HCEC 1CT (cell line): ENCODE measurements around the gene SWT1.
"Not testable (repeated sequence)": the region's sequence is repeated elsewhere in the genome, so short reads cannot be mapped to it uniquely, and the experiment has no call there.

Source experiments
- DNase-seq: peaks from one replicate; pipeline ENCODE4 v3.0.0-alpha.2; 2017

SWT1 gene

DNA sequence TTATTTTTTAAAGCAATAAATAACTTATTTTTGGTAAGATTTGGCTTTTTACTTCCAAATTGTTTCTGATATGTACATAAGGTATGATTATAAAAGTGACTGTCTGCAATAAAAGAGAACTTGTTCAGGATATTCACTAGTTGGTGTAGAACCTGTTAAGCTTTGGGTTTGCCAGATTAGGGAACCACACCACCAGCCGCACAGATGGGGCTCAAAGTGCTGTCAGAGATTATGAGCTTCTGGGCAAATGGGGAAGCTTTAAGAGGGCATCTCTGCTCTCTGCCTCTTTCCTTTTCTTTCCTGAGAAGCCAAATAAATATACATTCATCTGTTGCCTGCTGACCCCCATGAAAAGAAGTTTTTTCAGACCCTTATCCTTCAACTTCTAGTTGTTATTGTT is 134.7 kb downstream of the SWT1 start:
- DNase-seq = no peak

DNA sequence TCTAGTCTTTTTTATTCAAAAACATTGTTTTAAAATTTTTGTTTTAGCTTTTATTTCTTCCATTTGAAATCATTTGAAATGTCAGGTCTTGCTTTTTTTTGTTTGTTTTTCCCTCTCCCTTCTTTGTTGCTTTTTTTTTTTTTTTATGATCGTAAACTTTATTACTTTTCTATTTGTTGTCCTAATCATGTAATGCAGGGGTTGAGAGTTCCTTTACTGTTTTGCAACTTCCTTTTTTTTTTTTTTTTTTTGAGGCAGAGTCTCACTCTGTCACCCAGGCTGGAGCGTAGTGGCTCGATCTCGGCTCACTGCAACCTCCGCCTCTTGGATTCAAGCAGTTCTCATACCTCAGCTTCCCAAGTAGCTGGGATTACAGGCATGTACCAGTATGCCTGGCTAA is 135.3 kb downstream of the SWT1 start:
- DNase-seq = no peak

DNA sequence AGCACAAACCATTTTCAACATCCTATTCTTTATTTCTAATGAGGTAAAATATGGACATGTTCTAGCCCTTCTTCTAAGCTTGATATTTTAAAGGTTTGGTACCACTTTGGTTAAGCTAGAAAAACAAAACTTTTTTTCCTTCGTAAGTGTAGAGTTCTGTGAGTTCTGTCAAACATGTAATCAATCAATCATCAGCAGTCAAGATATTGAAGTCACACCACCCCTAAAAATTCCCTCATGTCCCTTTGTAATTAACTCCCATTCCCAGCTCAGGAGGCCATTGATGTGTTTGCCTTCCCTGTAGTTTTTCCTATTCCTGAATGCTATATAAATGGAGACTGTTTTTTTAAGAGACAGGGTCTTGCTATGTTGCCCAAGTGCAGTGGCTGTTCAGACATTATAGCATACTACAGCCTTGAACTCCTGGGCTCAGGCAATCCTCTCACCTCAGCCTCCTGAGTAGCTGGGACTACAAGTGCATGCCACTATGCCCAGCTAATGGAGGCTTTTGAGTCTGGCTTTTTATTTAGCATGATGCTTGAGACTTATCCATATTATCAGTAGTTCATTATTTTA is 137.1 kb downstream of the SWT1 start:
- DNase-seq = no peak

DNA sequence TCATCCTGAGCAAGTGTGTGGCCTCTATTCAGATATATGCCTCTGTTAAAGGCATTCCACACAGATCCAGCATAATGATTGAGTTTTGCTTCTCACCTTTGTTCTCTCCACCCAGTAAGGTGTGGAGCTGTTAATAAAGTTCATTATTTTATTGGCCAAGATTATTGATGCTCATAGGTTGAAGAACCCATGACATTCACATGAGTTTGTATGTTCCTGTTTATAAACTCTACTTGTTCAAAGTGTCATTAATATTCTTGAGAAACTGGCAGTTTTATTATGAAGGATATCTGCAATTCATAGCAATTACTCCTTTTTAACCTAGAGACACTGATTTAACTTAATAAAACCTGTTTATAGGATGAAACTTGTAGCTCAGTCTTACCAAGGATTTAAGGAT is 138.1 kb downstream of the SWT1 start:
- DNase-seq = no peak

DNA sequence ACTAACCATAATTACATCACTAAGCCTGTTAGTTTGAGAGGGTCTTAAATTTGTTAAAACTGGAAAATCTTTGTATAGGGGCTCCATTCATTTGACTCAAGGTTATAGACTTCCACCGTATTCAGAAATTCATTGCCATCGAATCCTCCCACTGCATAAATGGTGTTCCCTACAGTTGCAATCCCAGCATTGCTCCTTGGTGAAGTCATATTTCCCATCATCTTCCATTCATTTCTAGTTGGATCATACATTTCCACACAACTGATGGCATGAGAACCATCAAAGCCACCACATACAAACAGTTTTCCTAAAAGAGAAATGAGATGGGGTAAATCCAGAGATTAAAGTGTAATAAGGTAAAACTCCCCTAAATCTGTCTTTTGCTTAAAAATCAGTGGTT is 141.0 kb downstream of the SWT1 start:
- no peak for DNase-seq

DNA sequence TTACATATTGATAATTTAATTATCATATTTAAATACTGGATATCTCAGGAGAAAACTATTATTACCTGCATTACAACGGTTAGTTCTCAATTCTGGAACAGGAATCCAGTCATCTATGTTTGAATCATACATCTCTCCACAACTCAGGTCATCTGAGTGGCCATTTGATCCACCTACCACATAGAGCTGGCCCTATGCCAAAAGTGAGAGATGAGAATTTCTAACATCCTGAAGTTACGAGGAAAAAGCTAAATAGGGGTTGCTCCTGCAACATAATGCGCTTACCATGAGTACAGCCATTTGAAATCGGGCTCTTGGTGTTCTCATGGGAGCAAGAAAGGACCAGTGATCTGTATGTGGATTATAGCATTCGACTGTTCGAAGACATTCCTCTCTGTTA is 143.2 kb downstream of the SWT1 start:
- DNase-seq = no peak

DNA sequence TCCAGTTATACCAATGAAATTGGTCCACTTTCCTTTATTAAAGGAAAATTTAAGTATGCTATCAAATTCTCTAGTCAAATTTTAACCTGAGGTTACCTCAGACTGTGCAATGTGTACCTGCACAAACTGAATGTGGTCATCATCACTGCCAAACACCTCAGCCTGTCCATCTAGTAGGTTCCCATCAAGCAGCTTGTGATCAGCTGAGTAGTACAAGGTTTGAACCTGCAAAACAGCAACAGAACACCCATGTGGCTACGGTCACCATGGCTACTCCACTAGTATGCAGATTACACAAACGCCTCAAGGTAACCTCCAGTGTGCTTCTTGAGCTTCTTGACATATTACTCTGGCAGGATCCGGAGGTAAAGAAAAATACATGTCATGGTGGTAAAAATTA is 148.5 kb downstream of the SWT1 start:
- DNase-seq = no peak

DNA sequence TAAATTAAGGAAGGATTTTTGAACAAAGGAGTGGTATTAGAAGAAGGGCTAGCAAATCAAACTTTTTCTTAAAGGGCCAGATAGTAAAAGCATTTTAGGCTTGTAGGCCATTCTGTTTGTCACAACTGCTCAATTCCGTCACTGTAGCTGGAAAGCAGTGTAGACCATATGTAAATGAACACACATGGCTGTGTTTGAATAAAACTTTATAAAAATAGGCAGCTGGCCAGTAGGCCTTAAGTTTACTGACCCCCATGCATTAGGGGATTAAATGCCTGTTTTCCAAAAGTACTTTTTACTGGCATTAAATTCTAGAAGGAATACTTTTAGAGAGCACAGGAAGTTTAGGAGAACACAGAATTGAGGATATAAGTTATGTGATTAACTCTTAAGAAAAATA is 151.2 kb downstream of the SWT1 start:
- DNase-seq = no peak

DNA sequence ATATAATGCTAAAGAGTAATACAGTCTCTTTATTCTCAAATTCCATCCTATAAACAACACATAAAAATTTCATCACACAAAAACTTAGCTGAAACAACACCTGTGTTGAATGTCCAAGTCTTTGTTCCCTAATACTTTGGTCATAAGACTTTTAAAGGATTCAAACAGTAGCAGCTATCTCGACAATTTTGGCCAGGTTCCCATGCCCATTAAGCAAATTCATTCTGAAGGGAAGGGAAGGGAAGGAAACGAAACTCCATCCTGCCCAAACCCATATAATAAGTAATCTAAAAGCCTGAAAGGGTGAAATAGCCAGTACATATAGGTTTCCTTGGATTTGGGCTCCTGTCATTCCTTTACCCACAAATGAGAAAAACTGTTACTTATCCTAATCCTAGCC is 152.6 kb downstream of the SWT1 start:
- DNase-seq = no peak

DNA sequence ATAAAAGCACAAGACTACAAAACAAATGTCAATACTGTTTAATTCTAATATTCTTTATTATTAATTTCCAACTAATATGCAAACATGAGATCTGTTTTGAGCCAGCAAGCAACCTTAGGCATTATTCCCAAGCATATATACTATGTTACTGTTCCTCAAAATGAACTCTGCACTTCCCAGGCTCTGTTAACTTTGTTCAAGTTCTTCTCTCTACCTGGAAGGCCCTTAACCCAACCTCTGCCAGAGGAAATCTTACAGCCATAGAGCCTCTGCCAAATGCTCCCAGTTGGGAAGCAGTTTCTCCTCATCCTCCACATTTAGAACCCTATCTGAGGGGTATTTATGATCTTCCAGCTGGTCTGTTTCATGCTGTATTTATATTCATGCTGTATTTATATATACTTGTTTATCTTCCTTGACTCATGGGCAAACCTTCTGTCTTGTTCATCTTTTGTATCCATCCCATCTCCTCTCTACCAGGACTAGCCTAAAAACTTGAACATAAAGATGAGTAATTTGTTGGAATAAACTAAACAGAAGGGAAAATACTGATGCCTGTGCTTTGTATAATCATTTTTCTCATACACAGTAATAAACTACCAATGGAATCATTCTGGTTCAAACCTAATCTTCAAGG is 154.7 kb downstream of the SWT1 start:
- DNase-seq = peak; percentile 59

DNA sequence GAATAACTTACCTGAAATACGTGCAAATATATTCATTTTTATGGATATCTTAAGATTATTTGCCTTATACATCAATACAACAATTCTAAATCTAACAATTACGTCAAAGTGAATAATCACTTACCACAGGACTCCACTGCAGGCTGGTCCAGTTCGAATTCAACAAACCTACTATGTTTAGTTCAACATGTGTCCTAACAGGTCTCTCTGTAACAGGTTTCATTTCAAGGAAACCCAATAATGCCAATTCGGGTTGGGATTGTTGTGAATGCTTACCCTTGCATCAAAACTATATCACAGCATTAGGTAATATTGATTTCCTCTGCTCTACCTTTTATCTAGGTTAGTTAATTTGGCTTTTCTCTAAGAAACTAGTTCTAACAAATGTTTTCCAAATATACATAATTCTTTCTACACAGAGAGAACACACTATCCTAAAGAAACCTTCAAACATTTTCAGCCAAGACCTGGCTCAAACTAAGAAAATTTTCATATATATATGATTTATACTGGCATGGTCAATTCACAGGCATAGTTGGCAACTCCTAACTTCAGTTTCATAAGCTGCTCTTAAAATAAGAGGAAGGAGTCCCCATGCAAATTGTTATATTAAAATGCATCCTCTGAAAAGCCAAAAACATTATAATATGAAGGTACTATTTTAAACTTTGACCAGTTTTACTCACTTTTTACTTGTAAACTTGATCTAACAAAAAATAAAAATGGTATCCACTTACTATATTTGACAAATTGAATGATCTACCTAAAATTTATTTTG is 155.6 kb downstream of the SWT1 start:
- DNase-seq = no peak

DNA sequence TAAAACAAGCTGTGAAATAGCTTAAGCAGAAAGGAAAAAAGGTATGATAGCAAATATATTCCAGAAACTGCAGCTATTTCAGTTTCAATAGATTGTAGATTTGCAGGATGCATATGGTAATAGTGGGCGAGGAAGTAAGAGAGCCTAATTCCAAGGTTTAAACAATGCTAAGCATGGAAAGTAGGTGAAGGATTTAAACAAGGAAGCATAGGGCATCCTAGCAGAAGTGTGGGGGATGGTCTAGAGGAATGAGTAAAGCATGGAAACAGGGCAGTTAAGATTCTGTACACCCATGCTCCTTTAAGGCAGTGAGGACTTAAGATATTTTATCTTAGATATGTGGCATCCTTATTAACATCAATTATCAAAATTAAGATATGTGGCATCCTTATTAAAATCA is 157.4 kb downstream of the SWT1 start:
- DNase-seq = no peak

DNA sequence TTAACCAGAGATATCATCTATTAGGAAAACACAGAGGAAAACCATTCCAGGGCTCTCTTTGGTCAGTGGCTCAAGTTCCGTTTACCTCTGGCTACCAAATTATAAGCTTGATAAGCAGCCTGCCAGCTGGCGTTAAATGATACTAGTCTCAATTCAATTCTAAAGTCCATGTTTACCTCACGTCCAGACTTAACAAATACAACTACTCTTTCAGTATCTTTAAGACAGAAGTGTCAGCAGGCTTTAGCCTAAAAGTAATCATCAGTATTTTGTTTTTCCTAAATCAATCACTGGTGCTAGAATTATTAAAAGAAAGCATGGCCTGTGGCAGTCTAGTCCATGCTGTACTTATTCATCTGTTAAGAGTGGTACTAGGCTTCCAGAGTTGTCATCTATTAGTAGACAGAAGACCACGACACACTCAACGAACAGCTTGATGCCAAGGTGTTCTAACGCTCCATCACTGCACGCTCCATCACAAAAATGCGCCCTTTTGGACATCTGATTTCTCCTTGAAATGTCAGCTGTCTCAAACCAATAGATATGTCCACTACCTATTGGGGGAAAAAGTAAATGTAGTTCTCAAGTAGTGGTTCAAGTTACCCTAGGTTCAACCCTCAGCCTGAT is 158.6 kb downstream of the SWT1 start:
- peak; percentile 15 for DNase-seq

DNA sequence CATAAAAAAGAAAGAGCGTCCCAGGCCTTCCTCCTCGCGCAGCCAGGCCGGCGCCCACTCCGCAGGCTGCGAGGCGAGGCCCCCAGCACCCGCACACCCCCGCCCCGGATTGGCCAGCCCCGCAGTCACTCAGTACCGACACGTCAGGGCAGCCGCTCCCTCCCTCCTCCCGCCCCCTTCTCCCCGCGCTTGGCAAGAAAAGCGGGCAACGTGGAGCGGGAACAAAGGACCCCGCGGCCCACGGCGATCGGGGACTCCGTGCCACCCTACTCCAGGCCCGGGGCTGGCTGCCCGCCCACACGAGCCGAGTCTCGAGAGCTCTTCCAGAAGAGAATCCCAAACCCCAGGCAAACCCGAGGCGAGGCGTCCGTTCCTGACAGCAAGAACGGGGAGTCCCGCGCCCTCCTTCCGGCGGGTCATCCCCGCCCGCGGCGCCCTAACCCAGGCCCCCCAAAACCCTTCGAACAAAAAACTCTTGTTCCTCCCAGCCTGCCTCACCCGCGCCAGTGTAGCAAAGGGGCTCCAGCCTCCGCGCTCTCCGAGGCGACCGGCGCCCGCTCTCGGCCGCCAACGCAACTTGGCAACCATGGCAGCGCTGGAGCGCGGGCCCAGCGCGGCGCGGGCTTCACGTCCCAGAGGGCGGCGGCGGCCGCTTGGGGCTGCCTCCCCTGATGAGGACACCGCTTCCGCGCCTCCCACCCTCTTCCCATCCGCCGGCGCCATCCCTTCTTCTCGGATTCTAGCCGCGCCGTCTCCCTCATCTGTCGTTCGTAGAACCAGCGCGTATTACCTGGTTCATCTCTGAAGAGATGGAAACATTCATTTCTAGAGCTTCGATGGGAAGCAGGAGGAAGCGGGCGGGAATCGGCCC is 159.4 kb downstream of the SWT1 start:
- DNase-seq = peak; percentile 78

DNA sequence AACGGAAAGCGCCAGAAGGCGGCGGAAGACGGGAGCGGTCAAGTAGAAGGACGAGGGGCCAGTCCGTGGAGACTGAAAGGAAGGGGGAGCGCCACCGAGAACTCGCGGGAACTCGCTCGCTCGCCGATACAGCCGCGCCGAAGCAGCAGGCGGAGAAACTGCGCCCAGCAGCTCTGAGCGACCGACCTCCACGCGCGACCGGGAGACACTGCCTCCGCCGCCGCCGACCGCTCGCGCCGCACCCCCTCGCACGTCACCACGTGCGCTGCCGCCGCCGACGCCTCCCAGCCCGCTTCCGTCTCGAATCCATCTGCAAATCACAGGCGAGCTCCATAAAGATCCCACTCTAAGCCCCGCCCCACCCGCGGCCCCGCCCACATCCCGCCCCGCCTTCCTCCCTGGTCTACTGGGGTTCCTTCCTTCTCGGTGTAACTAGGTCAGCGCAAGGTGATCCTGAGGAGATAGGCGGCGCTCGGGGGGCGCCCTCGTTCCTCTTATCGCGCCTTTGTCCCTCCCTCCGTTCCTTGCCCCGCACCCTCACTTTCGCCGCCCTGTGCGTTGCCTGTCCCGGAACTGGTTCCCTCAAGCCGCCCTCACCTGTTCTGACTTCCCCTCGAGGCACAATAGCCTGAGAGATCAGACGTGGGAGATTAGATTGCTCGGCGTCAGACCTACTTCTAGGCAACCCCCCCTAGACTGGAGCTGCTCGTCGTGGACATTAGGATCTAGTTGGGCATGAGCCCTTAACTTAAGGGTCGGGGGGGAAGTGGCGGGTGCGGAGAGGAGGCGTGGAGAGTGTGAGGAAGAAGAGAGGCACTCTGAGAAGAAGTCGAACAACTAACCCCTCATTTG is 160.3 kb downstream of the SWT1 start, which contains the start of gene IVNS1ABP:
TSS of gene IVNS1ABP (minus strand) at position 210 of the 852 bp plus-strand sequence. CDS start 7,750 bp downstream, outside the sequence.
- peak; percentile 91 for DNase-seq

DNA sequence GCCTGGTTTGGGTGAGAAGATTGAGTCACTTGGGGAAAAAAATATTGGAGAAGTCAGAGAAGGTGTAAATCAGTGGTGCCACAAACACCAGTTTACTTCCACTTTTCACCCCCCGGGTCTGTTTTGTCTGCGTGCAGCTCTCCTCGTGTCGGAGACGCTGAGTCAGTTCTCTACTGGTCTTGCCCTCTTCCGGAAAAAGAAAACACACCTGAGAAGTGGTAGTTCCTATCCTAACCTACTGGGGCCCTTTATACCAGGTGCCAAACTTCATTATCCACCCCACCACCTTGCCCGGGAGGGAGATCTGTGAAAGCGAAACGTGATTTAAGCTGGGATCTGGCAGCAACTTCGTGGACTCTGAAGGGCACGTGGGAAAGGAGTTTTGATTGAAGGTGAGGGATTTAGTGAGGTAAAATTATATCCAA is 160.9 kb downstream of the SWT1 start:
- no peak for DNase-seq

DNA sequence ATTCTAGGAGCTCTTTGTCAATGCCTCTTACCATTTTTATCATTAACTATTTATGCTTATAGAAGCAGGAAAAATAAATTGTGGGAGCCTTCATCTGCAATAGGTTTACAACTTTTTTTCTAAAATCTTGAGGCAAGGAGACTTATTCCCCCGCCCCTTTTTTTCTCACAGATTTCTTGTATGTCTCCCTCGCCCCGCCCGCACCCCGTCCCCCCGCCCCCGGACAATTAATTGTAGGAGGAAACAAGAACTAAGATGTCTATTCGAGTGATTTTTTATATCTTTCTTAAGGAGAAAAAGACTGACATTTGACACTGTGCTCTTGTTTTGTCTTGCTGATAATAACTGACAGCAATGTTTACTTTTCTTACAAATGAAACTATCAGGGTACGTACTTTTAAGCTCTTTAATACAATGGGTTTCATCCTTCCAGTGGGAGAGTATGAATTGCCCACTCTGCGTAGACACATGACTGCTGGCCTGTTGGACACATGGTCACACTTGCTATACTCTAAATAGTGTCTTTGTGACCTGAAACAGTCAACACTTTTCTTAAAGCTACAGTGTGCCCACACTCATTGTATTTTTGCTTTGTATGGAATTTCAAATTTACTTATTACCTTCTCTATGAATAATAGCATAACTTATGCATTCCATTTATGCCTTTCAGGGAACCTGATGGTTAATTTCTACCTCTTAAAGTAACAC is 161.6 kb downstream of the SWT1 start:
- DNase-seq = no peak

DNA sequence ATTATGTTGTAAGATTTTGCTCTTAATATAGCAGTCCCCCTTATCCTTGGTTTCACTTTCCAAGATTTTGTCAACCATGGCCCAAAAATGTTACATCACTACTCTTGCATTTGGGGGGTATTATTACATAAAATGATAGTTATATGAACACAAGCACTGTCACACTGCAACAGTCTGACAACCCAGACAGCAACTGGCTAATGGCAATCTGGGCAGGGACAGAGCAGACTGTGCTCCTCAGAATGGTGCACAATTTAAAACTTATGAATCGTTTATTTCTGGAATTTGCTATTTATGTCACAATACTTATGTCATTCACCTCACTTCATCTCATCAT is 162.1 kb downstream of the SWT1 start:
- DNase-seq = no peak

DNA sequence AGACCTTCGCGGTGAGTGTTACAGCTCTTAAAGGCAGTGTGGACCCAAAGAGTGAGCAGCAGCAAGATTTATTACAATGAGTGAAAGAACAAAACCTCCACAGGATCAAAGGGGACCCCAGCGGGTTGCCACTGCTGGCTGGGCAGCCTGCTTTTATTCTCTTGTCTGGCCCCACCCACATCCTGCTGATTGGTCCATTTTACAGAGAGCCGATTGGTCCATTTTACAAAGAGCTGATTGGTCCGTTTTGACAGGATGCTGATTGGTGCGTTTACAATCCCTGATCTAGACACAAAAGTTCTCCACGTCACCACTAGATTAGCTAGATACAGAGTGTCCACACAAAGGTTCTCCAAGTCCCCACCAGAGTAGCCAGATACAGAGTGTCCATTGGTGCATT is 164.1 kb downstream of the SWT1 start:
- DNase-seq = not testable (repeated sequence)

DNA sequence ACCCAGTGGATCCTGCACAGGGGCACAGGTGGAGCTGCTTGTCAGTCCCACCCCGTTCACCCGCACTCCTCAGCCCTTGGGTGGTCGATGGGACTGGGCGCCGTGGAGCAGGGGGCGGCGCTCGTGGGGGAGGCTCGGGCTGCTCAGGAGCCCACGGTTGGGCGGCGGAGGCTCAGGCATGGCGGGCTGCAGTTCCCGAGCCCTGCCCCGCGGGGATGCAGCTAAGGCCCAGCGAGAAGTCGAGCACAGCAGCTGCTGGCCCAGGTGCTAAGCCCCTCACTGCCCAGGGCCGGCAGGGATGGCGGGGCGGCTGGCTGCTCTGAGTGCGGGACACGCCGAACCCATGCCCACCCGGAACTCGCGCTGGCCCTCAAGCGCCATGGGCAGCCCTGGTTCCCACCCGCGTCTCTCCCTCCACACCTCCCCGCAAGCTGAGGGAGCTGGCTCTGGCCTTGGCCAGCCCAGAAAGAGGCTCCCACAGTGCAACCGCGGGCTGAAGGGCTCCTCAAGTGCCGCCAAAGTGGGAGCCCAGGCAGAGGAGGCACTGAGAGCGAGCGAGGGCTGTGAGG is 164.8 kb downstream of the SWT1 start:
- DNase-seq = not testable (repeated sequence)

DNA sequence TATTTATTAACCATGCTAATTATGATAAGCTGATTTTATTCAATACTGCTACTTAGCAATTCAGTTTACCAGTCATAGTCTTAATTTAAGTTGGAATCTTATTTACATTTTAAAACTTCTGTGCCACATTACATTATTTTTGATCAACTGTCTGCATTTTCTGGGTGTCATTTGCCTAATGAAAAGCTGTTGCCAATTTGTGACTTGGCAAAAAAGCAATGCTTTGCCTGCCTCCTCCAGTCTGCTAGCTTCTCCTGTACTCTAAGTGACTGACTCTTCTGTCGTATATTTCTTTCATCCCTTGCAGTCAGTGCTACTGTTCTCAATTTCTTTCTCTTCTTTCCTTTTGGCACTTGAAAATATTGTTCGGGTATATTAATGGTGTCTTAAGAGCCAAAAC is 165.7 kb downstream of the SWT1 start:
- DNase-seq = no peak
